Left ventricle myocardium inferior (tissue), 1 donor: Measurements from ENCODE around the gene HAUS8. TPM values are rescaled to one million over a fixed set of nuclear protein-coding genes. Genes with fewer than 3 reads are reported as not detected.
"Not testable (repeated sequence)": the region's sequence is repeated elsewhere in the genome, so short reads cannot be mapped to it uniquely, and the experiment has no call there.

Source experiments
- DNase-seq: peaks from one replicate; pipeline ENCODE4 v3.0.0-alpha.2; 2020
- H3K27ac ChIP-seq: fragments of 200-600 bp; replicated peaks from 2 replicates; pipeline ENCODE4 v1.8.0; 2021
- H3K27me3 ChIP-seq: fragments of 200-600 bp; 2 replicates; pipeline ENCODE4 v1.8.0; 2021; ENCODE audit warnings: low read depth
- H3K36me3 ChIP-seq: fragments of 200-600 bp; 2 replicates; pipeline ENCODE4 v1.8.0; 2021
- H3K4me1 ChIP-seq: fragments of 200-600 bp; 2 replicates; pipeline ENCODE4 v1.8.0; 2021
- H3K4me3 ChIP-seq: fragments of 200-600 bp; 2 replicates; pipeline ENCODE4 v1.8.0; 2021; ENCODE audit warnings: mild to moderate bottlenecking, moderate library complexity
- H3K9me3 ChIP-seq: fragments of 200-600 bp; replicated peaks from 2 replicates; pipeline ENCODE4 v1.8.0; 2021
- CTCF ChIP-seq: fragments of 200-600 bp; IDR thresholded peaks from 2 replicates; pipeline ENCODE4 v1.8.0; 2021; ENCODE audit warnings: antibody characterized with exemption, mild to moderate bottlenecking, borderline replicate concordance
- intact Hi-C: fragments of 100-400 bp; cut with micrococcal nuclease; formaldehyde crosslinking; loops from one replicate; pipeline ENCODE4 v1.11.0; 2022
- total RNA-seq: library from RNA; stranded (reverse); fragmentation: NEBNext Ultra II Directional; extraction: Animal tissue kit (Norgen Biotek cat#: 25700); gene quantifications from one replicate; pipeline ENCODE4 v1.2.1, GENCODE V29; 2021
- donor health status: DM: no; HTN: yes; CAD: no; lungs with severe emphysema.

Gene HAUS8
- total RNA-seq, 1 donor from 2014 or later: 3.5 TPM

GRCh38 chr19:17031741-17032140 lies 43.5 kb downstream of the HAUS8 start:
- H3K36me3 ChIP-seq: no peaks in the 10 kb centered on the region
- no peak overlapping the region for H3K4me3 ChIP-seq
- H3K9me3 ChIP-seq: no peaks in the 10 kb centered on the region
- intact Hi-C loops: no loop called here
- H3K27me3 ChIP-seq: peaks cover 42% of the 10 kb centered on the region
- no peak overlapping the region for H3K27ac ChIP-seq
- DNase-seq: no peak
- TF ChIP-seq CTCF: no peak
- no peaks in the 10 kb centered on the region for H3K4me1 ChIP-seq

GRCh38 chr19:17027535-17027975 lies 47.7 kb downstream of the HAUS8 start:
- Histone ChIP-seq H3K4me1 (peaks cover 12% of the 10 kb centered on the region), H3K9me3 (peaks cover 21% of the 10 kb centered on the region), H3K27me3 (peaks cover 75% of the 10 kb centered on the region), H3K4me3 (no peak overlapping the region), H3K27ac (peak overlapping the region; percentile 72), H3K36me3 (peaks cover 12% of the 10 kb centered on the region)
- DNase-seq: no peak
- intact Hi-C loops: no loop called here
- no peak for TF ChIP-seq CTCF

GRCh38 chr19:17026706-17027534 lies 48.3 kb downstream of the HAUS8 start, which contains the start of gene CPAMD8:
Gene CPAMD8 (minus strand): TSS chr19:17026810. CDS start chr19:17026642, 168 bp downstream.
- H3K9me3 ChIP-seq: peaks cover 26% of the 10 kb centered on the region
- peak; percentile 27 for DNase-seq
- H3K27me3 ChIP-seq: peaks cover 75% of the 10 kb centered on the region
- intact Hi-C loops: no loop called here
- peaks cover 12% of the 10 kb centered on the region for H3K36me3 ChIP-seq
- H3K4me3 ChIP-seq: peak within 1 kb of the TSS; percentile 67
- TF ChIP-seq CTCF: no peak
- peaks cover 16% of the 10 kb centered on the region for H3K4me1 ChIP-seq
- peak within 1 kb of the TSS; percentile 72 for H3K27ac ChIP-seq

GRCh38 chr19:17025991-17026658 lies 49.1 kb downstream of the HAUS8 start:
- no peak for TF ChIP-seq CTCF
- peak overlapping the region; percentile 67 for H3K4me3 ChIP-seq
- peaks cover 75% of the 10 kb centered on the region for H3K27me3 ChIP-seq

GRCh38 chr19:17025361-17025760 lies 49.9 kb downstream of the HAUS8 start:
- H3K36me3 ChIP-seq: peaks cover 12% of the 10 kb centered on the region
- intact Hi-C loops: no loop called here
- peak overlapping the region; percentile 72 for H3K27ac ChIP-seq
- H3K4me3 ChIP-seq: peak overlapping the region; percentile 67
- peaks cover 26% of the 10 kb centered on the region for H3K9me3 ChIP-seq
- peaks cover 75% of the 10 kb centered on the region for H3K27me3 ChIP-seq
- no peak for DNase-seq
- peaks cover 20% of the 10 kb centered on the region for H3K4me1 ChIP-seq
- TF ChIP-seq CTCF: no peak

More at GRCh38 chr19:17025991-17026658, 49.1 kb downstream of the HAUS8 start:
- no peak for DNase-seq
- Histone ChIP-seq H3K4me1 (peaks cover 20% of the 10 kb centered on the region), H3K27ac (peak overlapping the region; percentile 72), H3K36me3 (peaks cover 12% of the 10 kb centered on the region), H3K9me3 (peaks cover 26% of the 10 kb centered on the region)
- intact Hi-C loops: no loop called here

- peaks cover 20% of the 10 kb centered on the region for H3K4me1 ChIP-seq
- peaks cover 26% of the 10 kb centered on the region for H3K9me3 ChIP-seq
- H3K27me3 ChIP-seq: peaks cover 74% of the 10 kb centered on the region
- peak overlapping the region; percentile 72 for H3K27ac ChIP-seq
- H3K4me3 ChIP-seq: peak overlapping the region; percentile 67
- DNase-seq, intact Hi-C loops: not testable (repeated sequence)
- H3K36me3 ChIP-seq: peaks cover 12% of the 10 kb centered on the region
Measured at GRCh38 chr19:17024941-17025340, 50.3 kb downstream of the HAUS8 start.
